Activated T-helper 1 cell treated with anti-CD3 and anti-CD28 coated beads, Interleukin-2, amount 50 U/mL, for 16 hours (primary cell): ENCODE data around the gene MPI.
A peak's percentile ranks its signal among the peaks of the same experiment; 100 is the strongest.
"Not testable (repeated sequence)": the region's sequence is repeated elsewhere in the genome, so short reads cannot be mapped to it uniquely, and the experiment has no call there.

ENCODE experiments used
- DNase-seq, 2 donors: peaks; one replicate each; pipeline ENCODE4 v3.0.0-alpha.2; 2020; ENCODE audit warnings: low read depth in 1 of 2, low spot score in 1 of 2

Gene MPI

DNA sequence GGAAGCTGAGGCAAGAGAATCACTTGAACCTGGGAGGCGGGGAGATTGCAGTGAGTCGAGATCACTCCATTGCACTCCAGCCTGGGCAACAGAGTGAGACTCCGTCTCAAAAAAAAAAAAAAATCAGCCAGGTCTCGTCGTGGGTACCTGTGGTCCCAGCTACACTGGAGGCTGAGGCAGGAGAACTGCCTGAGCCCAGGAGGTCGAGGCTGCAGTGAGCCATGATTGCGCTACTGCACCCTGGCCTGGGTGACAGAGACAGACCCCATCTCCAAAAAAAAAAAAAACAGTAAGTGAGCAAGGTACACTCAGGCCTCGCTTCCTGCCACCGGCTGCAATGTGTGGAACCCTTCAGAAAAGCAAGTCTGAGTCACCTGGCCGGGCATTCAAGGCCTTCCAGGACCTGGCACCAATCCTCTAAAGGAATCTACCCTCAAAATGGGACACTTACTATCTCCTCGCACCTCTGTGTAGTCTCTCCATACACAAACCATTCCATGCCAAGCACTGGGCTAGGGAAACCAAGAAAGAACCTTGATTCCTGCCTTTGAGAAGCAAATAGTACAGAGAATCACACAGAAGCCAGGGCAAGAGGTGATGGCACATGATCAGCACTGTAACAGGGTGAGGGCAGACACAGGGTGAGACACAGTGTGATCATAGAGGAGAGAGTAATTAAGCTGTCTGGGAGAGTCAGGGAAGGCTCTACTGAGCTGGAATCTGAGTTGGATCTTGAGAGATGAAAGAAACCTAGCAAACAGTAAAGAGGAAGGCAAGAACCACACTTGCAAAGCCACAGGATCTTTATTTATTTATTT, 26.4 kb upstream of the MPI start:
- DNase-seq: no peak

DNA sequence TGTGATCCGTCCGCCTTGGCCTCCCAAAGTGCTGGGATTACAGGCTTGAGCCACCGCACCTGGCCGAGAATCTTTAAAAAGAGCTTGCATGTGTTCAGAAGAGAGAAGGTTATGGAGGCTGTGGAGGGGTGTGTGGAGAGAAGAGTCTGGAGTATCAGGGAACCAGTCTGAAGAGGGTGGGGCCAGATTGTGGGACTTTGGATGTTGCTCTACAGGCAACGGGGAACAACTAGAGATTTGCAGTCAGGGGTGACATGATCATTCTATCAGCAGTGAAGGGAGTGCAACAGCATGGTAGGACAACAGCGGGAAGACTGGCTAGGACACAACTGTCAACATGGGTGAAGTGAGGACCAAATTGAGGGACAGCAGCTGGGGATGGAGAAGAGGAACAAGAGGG, 25.5 kb upstream of the MPI start:
- DNase-seq: no peak

DNA sequence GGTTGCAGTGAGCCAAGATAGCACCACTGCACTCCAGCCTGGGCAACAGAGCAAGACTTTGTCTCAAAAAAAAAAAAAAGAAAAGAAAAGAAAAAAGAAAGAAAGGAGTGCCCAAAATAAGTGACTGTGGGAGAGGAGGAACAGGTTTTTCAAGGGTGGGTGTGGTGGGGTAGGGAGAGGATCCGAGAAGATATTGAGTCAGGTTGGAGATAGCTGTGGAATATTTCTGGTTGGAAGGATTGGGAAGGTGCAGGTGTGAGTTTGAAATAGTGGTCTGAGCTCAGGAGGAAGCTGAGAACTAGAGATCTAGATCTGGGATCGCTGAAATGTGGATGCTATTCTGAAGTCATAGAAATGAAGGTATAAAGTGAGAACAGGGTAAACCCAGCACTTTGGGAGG, 24.5 kb upstream of the MPI start:
- no peak for DNase-seq

DNA sequence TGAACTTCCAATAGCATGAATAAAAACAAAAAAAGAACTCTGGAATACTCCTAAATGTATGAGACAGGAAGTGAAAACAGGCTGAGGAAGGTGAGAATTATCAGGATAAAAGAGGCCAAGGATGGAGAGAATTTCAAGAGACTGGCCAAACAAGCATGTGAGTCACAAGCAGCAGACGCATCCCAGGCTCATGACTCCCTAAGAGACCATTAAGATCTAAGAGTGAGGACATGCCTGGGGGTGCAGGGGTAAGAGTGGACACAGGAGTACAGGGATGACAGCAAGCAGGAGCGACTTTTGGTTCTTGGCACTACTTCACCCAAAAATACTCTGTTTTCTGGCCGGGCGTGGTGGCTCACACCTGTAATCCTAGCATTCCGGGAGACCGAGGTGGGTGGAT, 23.8 kb upstream of the MPI start:
- no peak for DNase-seq

DNA sequence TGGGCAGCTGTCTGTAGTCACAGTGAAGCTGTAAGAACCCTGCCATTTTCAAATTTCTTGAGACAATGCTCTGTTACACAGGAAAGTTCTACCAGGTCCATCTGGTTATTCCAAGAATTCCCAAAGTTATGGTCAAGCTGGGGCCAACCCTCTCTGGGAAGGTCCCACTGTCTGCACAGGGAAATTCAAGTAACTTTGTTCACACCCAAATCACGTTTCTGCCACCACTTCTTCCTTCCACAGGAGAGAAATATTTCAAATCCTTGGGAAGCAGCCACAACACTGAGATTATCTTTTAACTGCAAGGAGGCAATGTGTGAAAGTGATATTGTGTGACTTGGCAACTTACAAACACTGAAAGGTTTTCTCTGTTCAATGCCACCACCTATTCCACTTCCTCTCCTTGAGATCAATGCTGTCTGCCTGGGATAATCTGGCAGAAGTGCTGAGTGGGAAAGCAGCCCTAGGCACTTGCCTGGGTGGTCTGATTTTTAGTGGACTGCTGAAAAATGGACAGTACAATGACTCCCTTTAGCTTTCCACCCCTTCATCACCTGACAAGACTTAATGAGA, 22.3 kb upstream of the MPI start:
- DNase-seq: no peak

DNA sequence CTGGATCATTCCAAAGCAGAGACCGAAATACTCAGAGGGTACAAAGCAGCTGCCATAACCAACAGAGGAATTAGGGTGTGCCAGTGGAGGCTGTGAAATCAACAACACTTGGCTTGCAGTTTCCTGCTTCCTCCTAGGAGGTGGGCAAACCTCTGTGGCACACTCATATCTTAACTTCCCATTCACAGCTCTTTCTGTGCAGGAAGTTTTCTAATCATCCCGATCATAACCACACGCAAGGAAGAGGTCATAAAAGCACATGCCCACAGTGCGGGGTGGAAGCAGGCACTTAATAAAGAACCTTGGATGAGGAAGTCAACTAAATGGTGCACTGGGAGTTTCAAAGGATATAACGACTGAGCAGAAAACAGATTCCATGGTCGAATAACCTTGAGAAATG, 21.8 kb upstream of the MPI start:
- DNase-seq: no peak

DNA sequence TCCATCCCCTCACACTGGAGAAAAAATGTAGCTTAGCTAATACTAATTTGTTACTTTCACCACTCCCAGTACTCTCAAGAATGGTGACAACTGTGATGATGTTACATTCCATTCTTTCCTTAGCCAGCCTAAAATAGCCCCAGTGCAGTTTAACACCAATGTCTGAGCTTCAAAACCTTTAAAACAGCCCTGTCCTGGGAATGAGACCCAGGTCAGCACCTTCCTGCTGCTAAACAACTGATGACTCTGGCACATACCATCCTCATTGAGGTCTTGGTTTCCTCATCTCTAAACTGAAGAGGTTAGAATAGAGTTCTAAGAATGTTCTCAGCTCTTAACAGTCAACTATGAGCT, 20.5 kb upstream of the MPI start:
- DNase-seq: no peak

DNA sequence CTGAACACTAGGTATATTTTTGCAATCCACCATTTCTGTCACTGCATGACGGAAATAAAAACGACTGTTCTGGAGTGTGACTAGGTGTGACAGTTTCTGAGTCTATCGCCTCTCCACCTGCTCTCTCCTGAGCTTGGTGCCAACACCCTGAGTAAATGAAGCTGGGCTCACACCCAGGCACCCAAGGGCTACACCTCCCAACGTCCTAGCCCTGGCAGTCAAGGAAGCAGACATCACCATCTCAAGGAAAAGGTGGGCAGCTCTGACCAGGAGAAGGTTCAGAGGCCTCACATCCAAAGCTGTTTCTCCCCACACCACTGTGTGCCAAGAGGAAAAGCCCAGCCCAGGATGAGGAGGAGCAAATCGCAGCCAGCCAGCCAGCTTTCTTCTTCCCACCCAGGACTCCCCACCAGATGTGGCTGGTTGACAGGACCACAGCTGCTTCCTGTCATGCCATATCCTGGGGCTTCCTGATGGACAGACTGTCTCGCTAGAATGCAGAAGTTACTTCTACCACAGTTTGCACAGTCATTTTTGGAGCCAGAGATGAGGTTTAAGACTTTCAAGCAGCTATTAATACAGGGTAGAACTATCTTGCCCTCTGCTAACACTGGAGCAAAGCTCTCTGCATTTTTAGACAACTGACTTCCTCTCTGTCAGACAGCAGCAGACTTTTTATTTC, 20.0 kb upstream of the MPI start:
- DNase-seq: no peak

DNA sequence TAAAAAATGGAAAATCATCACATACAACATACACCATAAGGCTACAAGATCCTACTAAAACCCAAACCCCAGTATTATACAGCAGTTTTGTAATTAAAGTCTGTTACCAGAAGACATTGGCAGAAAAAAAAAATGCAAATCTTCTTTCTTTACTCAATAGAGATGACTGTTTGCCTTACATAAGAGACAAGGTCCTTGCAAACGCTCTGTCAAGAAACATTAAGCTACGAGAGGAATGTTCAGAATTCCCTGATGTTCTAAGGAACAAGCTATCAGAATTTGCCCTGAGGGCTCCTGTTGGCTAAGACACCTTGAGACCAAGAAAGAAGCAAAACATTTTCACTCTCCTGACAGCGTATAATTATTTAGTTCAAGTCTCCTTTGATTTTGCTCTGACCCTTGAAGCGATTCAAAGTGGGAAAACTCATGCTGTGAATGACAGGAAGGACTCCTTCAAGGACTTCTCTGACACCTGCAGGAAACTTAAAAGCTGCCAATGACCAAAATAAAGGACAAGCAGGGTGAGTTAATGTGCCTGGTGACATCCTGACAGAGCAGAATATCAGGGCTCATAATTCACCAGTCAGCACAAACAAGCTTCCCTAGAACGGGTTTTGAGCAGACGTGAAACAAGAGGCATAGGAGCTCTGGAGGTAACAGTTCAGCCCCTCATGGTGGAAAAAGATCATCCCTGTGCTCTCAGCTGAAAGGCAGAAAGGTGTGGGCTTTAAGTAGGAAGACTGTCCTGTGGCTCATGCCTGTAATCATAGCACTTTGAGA, 19.2 kb upstream of the MPI start:
- no peak for DNase-seq

DNA sequence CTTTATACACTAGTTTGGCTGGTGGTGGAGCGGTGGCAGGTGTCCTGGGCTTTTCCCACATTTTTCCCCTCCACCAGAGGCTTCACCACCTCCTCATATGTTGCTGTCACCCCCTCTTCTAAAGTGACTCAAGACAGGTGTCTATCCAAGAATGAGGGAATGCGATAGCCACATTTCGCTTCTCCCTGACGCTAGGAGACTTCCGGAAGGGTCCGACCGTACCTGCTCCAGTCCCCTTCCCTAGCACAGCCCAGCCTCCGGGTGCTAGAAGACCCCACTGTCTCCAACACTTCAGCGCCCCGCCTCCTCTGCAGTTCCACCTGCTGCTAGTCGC, 17.2 kb upstream of the MPI start:
- DNase-seq: no peak

DNA sequence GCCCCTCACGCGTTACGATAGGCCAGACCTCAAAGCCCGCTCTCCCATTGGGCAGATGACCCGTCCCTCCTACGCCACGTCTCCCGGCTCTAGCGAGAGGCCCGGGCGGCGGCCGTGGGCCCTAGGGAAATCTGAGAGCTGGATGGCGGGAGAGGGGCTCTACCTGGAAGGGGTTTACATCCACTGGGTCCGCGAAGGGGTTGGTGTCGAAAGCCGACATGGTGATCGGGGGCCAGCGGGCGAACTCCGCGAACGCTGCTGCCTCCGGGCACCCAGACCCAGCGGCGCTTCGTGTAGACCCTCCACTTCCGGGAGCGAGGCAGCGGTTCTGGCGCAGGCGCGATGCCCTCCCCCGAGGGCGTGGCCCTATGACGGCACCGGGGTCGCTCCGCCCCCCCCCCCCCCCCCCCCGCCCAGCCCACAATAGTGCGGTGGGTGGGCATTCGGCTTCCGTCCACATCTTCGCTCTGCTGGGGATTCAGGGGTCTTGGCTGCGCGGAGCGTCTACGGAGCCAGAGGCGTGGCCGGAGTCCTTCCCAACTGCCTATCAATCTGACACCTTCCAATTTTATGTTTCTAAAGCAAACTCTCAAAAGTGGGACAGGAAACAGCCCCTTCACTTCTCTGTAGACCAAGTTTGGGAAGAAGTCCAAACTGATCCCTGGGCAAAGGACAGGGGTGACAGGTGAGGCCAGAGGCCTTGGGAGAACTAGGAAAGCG, 16.6 kb upstream of the MPI start, which contains the start of gene SCAMP2:
SCAMP2 (minus strand) TSS at position 330 of the 720 bp plus-strand sequence; CDS start at position 220, 110 bp downstream.
- DNase-seq: peak; percentile 73 to 82

DNA sequence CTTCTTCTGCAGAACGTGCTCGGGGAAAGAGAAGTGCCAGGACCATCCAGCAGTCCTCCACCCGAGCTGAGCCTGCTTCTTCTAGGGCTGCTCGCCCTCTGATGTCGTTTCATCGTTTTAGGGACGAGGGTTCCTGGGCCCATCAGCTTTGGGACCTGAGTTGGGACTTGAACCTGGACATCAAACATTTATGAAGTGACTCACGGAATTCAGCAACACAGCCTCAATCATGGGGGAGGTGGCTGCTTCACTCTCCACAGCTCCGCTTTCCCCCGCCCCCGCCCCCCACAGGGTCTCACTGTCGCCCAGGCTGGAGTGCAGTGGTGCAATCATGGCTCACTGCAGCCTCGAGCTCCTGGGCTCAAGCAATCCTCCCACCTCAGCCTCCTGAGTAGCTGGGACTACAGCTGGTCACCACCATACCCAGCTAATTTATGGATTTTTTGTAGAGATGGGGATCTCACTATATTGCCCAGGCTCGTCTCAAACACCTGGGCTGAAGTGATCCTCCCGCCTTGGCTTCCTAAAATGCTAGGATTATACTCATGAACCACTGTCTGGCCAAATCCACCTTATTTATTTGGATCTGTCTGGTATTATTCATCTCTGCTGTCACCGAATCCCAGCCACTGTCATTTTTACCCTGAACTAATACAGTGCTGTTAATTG, 16.0 kb upstream of the MPI start:
- no peak for DNase-seq

DNA sequence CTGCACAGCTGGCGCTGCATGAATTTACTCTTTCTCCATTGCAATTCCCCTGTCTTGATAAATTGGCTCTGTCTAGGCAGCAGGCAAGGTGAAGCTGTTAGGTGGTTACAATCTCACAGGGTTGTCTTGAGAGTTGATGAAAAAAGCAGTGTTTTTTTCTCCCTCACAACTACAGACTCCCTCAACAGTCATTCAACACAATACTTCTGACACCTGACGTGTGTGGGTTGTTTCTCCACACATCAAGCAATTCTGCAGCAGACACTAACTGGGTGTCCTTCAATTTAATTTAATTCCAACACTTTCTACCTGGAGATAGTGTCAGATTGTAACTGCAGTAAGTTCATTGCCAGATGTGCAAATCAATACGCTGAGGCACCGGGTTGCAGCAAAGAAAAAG, 11.6 kb upstream of the MPI start:
- DNase-seq: no peak

DNA sequence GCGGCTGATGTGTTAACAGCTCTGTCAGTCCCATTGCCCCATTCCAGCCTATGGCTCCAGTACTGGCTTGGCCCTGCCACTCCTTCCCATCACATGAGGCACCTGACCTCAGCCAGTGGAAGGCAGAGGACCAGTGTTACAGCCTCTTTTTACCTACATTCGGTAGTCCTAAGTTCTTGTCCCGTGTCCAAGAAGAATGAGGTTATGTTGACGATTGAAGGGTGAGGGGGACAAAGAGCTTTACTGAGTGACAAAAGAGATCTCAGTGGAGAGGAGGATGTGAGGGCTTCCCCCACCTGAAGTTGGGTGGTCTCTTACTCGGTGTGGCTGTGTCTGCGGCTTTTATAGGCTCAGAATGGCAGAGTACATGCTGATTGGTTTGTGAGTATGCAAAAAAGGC, 7.3 kb upstream of the MPI start:
- DNase-seq: no peak

DNA sequence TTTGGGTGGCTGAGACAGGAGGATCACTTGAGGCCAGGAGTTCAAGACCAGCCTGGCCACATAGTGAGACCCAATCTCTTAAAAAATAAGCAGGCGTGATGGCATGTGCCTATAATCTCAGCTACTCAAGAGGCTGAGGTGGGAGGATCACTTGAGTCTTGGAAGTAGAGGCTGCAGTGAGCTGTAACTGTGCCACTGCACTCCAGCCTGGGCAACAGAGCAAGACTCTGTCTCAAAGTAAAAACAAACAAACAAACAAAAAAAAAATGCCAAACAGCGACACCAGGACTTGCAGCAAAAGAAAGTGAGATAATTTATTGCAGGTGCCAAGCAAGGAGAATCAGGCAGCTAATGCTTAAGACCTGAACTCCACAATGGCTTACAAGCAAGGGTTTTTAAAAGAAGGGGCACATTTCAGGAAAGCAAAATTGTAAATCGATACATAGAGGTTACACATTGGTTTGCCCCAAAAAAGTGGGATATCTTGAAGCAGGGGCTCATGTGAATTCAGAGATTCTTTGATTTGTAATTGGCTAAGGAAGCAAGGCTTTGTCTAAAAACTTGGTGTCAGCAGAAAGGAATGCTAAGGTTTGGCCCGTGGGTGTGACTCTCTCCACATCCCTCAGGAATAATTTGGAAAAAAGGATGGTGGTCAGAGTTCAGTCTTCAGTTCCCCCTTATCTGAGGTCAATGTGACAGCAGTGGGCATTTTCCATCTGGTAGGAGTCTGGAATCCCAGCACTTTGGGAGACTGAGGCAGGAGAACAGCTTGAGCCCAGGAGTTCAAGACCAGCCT, 5.2 kb upstream of the MPI start:
- DNase-seq: no peak

DNA sequence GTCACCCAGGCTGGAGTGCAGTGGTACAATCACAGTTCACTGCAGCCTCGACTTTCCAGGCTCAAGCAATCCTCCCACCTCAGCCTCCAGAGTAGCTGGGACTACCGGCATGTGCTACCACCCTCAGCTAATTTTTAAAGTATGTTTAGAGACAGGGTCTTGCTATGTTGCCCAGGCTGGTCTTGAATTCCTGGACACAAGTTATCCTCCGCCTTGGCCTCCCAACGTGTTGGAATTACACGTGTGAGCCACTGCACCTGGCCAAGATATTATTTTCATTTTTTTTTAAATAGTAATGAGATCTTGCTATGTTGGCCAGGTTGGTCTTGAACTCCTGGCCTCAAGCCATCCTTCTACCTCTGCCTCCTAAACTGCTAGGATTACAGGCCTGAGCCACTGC, 4.4 kb upstream of the MPI start:
- DNase-seq: no peak

DNA sequence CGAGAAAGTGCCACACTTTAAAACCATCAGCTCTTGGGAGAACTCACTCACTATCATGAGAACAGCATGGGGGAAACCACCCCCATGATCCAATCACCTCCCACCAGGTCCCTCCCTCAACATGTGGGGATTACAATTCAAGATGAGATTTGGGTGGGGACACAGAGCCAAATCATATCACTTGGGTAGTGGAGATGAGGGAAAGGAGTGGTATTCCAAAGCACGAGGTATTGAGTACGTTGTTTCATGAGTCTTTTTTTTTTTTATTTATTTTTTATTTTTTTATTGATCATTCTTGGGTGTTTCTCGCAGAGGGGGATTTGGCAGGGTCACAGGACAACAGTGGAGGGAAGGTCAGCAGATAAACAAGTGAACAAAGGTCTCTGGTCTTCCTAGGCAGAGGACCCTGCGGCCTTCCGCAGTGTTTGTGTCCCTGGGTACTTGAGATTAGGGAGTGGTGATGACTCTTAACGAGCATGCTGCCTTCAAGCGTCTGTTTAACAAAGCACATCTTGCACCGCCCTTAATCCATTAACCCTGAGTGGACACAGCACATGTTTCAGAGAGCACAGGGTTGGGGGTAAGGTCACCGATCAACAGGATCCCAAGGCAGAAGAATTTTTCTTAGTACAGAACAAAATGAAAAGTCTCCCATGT, 2.2 kb upstream of the MPI start:
- DNase-seq: not testable (repeated sequence)

DNA sequence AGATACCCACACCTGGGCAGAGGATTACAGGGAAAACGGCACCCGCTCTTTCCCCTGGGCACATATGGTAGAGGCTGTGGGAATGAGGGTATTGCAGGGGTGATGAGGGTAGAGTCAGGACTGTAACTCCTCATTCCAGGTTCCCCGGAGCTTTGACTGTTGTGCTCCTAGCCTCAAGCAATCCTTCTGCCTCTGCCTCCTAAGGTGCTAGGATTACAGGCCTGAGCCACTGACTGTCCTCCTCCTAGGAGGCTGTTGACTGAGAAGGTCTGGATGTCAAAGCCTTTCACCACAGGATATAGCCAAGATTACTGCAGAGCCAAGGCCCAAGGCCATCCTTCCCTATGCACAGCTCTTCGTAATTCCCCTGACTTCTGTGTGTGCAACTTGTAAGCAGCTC, 1.1 kb upstream of the MPI start:
- DNase-seq: no peak

DNA sequence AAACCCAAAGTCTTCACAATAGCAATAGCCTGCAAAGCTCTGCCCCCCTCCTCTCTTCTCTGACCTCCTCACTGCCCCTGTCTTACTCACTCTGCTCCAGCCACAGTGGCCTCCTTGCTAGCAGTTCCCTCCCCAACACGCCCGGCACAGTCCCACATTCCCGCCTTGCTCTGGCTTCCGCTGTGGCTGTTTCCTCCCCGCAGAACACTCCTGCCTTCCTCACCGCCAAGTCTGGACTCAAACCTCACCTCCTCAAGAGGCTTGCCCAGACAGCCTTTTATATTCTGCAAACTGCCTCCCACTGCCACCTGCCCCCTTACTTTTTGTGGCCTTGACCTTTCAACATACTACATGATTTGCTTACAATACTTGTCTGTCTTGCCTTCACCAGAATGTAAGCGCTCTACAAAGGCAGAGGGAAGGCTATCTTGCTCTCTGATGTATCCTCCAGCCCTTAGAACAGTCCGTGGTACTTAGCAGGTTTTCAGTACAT, 406 bp upstream of the MPI start:
- DNase-seq: no peak
